Medulla oblongata (tissue), 1 donor: ENCODE results near the gene SELENOO.

ENCODE experiments used
- DNase-seq: peaks from one replicate; pipeline ENCODE4 v3.0.0-alpha.2; 2015; ENCODE audit errors: extremely low spot score

The SELENOO gene

DNA sequence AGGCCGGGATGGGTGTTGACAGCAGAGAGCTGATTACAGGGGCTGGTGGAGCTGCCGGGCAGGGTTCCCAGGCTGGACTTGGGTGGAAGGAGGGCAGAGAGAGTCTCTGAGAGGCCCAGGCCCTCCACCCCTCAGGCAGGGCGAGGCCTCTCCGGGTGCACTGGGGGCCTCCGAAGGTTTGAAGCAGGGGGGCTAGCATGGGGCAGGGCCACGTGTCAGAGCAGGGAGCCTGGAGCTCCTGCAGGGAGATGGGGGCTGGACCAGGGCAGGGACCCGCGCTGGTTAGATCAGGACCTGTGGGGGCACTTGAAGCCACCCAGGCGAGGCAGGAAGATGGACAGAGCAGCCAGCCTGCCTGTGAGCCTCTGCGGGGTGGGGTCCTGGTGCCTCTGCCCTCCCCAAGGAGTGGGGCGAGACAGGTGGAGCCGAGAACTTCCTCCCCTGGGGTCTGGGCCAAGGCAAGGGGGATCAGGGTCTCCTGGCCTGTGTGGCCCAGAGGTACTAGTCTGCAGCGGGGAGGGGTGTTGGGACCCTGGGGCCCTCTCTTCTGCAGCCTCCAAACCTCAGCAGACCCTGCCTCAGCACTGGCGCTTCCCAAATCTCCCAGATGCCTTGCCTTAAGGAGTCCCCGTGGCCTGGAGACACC, 29.4 kb upstream of the SELENOO start:
- DNase-seq = no peak

DNA sequence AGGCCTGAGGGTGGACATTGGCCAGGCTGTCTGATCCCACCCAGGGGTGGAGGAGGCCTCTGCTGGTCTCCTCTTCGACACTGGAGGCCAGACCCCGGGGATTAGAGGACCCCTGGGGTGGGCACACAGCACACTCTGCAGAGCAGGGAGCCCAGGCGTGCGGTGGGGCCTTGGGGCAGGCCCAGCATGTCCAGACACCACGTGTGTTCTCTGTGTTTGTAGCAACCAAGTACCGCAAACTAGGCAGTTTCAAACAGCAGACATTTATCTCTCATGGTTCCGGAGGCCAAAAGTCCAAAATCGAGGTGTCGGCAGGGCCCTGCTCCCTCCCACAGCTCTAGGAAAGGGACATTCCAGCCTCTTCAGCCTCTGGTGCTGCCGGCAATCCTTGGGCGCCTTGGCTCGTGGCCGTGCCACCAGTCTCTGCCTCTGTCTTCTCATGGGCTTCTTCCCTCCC, 28.8 kb upstream of the SELENOO start:
- no peak for DNase-seq

- no peak for DNase-seq
These were observed 27.4 kb upstream of the SELENOO start for GRCh38 chr22:50173311-50173982.

GRCh38 chr22:50173983-50174355, 26.8 kb upstream of the SELENOO start:
- DNase-seq = no peak

DNA sequence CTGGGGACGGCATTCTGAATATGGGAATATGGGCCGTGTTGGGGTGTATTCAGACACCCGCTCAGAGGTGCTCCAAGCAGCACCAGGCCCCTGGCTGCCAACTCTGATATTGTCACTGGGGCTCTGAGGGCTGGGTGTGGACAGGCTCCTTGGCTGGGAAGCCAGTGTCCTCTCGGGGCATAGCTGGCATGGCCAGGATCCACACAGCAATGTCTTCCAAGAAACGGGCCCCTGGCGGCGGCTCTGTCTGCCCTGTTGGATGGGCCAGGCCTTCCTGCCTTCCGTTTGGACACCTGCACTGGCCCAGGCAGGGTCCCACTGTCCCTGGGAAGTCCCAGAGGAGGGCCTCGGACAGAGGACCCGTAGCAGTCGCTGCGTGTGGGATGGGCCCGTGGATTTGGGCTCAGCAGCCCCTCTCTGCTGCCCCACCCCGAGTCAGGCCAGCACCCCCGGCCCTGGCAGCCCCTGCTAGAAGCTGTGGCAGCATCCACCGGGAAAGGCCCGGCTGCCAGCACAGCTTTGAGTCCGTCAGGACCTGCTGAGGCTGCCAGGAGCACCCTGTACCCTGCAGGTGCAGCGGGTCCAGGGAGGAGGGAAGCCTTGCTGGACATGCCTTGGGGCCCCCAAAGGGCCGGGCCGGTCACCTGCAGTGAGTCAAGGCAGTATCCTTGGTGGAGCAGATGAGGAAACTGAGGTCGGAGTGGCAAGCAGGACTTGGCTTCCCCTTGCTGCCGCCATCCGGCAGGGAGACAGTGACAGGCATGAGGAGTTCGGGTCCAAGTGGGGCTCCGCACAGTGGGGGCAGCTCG, 26.2 kb upstream of the SELENOO start:
- DNase-seq = no peak

DNA sequence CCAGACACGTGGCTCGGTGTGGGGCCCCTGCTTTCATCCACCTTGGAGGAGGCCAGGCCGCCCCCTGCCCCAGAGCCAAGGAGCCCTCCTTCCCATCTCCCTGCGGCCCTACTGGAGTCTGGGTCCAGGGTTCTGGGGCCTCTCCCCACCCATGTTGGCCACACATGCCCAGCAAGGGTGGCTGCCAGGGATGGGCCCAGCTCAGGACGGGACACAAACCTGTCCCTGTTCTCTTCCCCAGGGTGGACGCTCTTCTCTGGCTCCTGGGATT, 25.7 kb upstream of the SELENOO start:
- DNase-seq = no peak

DNA sequence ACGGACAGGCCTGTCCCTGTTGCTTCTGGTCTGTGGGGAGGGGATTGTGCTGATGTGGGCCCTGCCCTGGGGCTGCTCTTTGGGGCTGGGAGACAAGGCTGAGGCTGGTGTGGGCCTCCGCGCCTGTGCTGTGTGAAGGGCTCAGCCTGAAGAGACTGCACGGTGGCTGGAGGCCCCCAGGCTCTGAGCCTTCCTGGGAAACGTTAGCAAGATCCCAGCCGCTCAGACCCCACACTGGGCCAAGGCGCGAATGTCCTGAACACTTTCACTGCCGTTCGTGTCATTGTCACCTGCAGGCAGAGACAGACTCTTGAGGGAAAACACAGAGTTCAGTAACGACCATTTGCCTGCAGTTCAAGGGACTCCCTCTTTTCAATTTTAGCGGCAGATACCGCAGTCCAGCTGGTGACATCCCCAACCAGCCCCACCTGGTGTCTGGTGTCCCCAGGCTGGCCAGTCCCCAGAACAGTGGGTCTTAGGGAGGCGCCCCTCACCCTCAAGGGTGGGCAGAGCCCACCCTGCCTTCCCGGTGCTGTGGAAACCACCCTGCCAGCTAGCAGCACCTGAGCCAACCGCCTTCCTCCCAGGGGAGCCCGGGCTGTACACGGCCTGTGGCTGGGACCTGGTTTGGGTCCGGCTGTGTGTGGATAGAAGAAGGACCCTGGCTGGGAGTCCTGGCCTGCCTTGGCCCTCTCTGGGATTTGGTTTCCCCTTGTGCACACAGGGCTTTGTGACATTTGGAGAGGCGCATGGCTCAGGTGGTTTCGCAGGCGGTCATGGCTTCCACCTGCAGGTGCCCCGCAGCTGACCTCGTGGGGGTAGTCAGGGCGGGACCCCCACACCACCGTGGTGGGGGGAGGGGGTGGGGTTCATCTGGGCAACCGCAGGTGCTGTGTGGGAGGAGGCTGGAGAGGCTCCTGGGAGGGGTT, 24.6 kb upstream of the SELENOO start:
- DNase-seq = no peak

DNA sequence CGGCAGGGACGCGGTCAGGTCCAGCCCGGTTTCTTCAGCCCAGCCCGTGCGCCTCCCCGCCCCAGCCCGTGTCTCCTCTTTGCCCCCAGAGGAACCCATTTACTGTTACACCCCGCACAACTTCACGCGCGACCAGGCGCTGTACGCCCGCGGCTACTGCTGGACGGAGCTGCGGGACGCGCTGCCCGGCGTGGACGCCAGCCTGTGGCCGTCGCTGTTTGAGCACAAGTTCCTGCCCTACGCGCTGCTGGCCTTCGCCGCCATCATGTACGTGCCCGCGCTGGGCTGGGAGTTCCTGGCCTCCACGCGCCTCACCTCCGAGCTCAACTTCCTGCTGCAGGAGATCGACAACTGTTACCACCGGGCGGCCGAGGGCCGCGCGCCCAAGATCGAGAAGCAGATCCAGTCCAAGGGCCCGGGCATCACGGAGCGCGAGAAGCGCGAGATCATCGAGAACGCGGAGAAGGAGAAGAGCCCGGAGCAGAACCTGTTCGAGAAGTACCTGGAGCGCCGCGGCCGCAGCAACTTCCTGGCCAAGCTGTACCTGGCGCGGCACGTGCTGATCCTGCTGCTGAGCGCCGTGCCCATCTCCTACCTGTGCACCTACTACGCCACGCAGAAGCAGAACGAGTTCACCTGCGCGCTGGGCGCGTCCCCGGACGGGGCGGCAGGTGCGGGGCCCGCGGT, 23.8 kb upstream of the SELENOO start:
- DNase-seq = no peak

DNA sequence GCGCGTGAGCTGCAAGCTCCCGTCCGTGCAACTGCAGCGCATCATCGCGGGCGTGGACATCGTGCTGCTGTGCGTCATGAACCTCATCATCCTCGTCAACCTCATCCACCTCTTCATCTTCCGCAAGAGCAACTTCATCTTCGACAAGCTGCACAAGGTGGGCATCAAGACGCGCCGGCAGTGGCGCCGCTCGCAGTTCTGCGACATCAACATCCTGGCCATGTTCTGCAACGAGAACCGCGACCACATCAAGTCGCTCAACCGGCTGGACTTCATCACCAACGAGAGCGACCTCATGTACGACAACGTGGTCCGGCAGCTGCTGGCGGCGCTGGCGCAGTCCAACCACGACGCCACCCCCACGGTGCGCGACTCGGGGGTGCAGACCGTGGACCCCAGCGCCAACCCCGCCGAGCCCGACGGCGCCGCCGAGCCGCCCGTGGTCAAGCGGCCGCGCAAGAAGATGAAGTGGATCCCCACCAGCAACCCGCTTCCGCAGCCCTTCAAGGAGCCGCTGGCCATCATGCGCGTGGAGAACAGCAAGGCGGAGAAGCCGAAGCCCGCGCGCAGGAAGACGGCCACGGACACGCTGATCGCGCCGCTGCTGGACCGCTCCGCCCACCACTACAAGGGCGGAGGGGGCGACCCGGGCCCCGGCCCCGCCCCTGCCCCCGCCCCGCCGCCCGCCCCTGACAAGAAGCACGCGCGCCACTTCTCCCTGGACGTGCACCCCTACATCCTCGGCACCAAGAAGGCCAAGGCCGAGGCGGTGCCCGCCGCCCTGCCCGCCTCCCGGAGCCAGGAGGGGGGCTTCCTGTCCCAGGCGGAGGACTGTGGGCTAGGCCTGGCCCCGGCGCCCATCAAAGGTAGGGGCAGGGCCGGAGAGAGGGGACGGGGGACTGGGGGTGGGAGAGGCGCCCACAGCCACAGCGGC, 23.0 kb upstream of the SELENOO start:
- DNase-seq = no peak

DNA sequence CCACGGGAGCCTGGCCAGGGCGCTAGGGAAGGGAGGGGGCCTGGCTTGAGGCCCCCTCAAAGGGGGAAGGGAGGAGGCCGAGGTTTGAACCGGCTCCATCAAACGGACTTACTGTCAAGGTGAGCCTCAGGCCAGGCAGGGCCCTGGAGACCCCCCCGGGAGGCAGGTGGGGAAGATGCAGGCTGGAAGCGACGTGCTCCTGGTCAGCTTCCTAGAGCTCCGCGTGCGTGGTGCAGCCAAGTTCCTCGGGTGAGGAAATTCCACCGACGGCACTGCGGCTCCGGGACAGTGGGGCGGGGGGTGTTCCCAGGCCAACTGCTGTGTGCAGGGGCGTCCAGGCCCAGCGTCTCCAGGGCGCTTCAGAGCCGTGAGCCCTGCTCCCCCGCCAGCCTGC, 22.3 kb upstream of the SELENOO start:
- no peak for DNase-seq

GRCh38 chr22:50178871-50179869, 21.6 kb upstream of the SELENOO start:
- DNase-seq = no peak

DNA sequence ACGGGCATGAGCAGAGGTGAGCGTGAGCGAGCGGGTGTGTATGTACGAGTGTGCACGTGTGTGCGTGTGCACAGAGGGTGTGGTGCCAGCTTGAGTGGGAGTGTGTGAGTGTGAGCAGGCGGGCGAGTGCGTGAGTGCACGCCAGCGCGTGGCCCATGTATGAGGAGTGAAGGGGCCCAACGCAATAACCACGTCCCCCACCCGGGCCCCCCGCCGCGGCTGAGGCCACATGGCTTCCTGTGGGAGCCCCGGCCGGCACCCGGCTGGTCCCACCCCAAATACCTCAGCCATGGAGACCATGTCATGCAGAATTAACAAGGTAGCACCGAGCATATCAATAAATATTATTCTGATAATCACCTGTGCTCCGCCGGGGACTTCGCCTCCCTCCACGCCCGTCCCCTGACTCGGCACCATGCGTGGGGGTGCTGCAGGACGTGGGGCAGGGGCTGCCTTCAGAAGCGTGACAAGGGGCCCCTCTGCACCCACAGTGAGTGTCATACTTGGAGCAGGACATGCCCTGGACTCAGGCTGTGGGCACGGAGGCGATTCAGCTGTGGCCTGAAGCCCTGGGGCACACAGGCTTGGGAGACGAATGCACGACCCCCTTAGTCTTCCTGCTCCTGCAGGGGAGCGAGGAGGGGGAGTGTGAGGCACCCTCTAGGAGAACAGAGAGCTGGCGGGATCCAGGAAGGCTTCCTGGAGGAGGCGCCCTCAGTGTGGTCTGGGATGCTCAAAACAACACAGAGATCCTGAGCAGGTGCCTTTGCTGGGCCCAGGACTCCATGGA, 20.7 kb upstream of the SELENOO start:
- no peak for DNase-seq

DNA sequence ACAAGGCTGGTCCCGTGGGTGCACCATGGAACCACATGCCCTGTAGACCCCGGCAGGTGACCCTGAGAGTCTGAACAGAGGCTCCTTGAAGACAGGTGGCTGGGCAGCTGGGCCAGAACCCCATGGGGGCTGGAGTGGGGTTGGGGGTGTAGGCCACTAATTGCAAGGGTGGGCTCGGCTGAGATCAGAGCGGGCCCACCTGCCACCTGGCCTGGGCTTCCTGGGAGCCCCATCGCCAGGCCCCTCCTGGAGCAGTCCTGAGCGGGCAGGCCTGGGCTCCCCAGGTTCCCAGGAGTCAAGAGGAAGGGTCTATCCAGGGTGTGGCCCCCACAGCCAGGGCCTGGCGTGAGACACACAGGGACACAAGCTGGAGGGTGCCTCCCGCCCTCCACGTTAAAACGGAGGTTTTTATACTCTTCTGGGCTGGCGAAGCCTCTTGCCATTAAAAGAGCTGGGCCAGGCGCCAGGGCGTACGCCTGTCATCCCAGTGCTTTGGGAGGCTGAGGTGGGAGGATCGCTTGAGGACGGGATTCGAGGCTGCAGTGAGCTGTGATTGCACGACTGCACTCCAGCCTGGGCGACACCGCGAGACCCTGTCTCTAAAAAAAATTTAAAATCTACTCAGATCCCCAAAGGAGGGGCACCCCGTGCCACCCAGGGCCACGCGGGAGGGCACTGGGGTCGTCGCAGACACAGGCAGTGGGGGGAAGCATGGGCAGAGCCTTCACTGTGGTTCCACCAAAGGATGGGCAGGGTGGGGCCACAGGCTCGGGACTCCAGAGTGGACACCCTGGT, 19.9 kb upstream of the SELENOO start:
- no peak for DNase-seq

GRCh38 chr22:50182176-50183081, 18.4 kb upstream of the SELENOO start:
- no peak for DNase-seq

- DNase-seq = no peak
These were observed 17.5 kb upstream of the SELENOO start for GRCh38 chr22:50183141-50183971.
